GM21529 (cell line): ENCODE results near the gene SMG6.
"Not testable (repeated sequence)": the region's sequence is repeated elsewhere in the genome, so short reads cannot be mapped to it uniquely, and the experiment has no call there.

Source experiments
- ATAC-seq: cut with Tn5 transposase; IDR thresholded peaks from one replicate; pipeline ENCODE4 v1.9.1; 2021; ENCODE audit not compliant: unreplicated experiment

The SMG6 gene

DNA sequence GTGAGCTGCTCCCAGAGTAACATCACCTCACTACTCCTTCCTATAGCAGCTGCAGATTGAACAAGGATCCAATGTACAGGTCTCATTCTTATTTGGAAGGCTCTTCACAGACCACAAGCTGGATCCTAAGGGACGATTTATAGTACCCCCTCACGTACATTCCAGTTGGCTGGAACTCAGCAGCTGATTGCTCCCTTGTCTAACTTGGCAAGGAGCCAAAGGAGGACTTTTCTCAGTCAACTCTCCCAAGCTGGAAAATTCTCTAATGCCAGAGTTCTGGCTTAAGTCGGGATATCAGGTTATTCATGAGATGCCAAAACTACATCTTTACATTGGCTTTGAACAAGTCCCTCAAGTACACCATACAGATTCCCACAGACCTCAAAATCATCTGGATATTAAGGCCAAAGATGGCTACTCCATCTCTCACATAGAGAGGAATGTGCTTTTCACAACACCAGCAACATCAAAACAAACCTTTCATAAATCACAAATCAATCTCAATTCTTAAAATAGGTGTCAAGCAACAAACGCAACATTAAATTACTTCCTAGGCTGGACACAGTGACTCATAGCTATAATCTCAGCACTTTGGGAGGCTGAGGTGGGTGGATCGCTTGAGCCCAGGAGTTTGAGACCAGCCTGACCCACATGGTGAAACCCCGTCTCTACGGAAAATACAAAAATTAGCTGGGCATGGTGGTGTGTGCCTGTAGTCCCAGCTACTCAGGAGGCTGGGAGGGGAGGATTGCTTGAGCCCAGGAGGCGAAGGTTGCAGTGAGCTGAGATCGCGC, 39.3 kb downstream of the SMG6 start:
- ATAC-seq, result no peak

DNA sequence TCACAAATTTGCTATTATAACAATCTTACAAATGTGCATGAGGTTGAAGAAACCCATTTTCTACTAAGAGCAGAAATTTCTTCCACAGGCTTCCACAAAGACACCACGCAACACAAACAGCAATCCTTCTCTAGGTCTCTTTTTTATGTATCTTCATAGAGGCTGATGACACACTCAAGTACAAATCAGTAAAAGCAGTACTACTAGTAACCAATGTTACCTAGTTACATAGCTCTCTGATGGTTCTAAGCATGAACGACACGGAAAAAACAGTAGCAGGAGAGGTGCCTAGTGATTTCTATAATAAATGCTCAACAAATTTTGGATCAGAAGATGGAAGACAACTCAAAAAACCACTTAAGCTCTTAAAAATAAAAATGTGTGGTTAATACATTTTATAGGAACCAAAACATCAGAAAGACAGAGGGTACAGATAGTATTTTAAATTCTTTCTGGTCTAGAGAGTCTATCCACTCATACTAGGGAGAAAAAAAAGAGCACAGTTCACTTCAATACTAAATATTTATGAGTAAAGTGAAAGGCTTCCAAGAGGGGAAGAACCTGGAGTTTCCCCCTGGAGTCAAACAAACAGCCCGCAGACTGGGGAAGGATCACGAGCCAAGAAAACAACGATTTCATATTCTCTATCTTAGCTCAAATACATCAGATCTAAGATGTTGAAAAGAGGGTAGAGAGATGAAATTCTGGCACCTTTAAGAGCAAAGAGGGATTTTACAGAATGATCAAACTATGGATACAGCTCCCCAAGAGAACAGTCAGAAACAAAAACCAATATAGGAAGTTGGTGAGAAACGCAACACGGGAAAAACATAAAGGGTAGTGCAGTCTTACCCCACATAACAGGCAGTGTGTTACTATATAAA, 40.2 kb downstream of the SMG6 start:
- no peak for ATAC-seq

DNA sequence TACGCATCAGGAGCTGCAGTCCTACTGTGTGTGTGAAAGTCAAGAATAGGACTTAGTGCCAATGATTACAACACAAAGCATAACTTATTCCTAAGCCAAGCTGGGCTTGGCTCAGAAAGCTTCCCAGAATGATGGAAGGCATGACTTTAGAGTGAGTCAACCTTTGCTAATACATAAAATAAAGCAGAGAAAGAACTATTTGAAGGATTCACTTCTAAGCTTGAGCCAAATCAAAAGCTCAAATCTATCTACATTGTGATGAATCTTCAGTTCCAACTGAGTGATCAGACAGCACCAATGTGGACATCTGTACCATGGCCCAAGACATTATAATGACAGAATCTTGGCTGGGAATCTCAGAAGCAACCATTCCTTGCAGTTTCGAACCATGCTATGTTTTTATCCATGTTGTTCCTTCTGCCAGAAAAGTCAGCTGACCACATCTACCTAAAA, 41.4 kb downstream of the SMG6 start:
- ATAC-seq, result no peak

DNA sequence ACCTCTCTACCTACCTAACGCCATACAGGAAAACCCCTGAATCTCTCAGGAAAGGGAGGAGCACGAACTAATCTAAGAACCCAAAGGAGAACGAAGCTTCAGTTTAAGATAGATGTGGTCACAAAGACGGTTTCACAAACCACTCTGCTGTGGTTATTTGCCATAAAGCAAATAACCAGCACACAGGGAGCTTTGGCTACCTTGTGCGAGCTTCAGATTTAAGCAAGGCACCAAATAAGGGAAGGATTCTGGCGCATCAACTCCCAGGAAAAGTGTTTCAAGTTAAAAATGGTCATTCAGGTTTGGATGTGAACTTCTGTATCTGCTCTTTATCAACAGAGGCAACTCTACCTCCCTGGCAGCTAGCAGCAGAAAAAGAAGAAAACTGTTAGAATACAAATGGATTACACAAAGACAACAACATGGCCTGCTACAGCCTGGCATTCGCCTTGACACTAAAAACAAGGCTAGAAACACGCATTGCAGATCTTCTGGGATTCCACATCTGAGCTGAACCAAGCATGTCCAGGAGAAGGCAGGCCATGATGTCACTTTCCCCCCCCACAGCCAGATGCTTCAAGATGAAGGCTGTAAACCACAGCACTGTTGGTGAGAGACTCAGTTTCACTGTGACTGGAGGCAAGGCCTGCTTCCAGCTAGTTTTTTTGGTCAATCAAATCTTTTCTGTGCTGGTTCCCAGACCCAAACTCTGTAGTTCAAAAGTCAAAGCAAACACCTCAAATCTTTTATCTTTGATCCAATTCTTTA, 43.6 kb downstream of the SMG6 start:
- ATAC-seq, result peak; percentile 76

DNA sequence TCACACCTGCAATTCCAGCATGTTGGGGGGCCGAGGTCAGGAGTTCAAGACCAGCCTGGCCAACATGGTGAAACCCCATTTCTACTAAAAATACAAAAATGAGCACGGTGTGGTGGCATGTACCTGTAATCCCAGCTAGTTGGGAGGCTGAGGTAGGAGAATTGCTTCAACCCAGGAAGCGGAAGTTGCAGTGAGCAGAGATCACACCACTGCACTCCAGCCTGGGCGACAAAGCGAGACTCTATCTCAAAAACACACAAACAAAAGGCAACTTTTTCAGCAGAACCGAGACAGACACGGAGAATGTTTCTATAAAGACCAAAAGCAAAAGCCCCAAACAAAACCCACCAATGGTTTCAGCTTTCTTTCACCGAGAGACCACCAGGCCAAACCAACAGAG, 44.8 kb downstream of the SMG6 start:
- ATAC-seq, result not testable (repeated sequence)

DNA sequence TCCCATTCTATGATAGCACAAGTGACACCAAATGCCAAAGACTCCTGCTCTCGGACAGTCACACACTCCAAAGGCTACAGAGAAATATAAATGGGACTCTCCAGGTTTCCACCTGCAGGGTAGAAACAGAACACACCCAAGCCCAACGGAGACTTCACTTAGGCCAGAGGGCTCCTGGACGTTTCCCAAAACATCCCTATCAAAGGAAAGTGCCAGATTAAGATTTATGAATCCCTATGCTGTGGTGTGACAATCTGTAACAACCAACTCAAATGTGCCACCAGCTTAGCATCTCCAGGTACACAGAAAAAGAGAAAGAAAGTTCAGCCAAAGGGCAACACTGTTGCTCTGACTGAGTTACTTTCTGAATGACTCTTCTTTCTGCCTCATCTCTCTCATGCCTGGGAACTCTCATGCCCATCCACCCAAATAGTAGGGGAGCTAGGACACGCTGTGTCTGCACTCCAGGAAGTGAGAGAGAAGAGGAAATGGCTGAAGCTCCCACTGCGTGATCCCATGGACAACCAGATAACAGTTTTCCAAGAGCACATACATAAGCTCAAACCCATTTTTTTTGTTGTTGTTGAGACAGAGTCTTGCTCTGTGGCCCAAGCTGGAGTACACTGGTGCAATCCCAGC, 49.7 kb downstream of the SMG6 start:
- peak; percentile 83 for ATAC-seq

DNA sequence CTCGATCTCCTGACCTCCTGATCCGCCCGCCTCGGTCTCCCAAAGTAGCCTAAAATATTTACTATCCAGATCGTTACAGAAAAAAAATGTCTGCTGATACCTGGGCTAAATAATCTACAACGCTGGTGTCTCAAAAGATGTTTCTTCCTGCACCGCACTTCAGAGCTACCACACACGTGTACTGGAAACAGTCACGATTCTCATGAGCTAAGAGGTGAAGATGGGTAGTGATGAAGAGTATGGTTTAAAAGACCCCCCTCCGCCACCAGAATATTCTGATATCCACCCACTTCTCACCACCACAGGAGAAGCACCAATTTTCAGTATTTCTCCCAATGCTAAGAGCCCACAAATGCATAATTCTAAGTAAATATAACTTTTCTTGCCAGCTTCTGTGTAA, 50.2 kb downstream of the SMG6 start:
- no peak for ATAC-seq

DNA sequence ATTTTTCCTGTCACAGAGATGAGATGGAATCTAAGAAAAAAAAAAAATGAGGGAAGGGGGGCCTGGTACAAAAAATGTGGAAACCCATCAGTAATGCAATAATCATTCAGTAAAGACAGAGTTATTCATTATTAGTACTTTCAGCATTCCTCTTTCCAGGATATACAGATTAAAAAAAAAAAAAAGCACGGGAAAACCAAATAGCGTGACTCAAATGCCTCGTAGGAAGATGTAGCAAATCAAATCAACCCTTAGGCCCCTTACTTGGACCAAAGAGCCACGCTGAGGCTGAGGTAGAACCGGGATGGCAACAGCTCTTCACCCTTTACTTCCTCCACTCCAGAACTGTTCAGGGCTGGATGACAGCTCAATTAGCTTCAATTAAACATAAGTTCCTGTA, 52.5 kb downstream of the SMG6 start:
- ATAC-seq, result no peak

DNA sequence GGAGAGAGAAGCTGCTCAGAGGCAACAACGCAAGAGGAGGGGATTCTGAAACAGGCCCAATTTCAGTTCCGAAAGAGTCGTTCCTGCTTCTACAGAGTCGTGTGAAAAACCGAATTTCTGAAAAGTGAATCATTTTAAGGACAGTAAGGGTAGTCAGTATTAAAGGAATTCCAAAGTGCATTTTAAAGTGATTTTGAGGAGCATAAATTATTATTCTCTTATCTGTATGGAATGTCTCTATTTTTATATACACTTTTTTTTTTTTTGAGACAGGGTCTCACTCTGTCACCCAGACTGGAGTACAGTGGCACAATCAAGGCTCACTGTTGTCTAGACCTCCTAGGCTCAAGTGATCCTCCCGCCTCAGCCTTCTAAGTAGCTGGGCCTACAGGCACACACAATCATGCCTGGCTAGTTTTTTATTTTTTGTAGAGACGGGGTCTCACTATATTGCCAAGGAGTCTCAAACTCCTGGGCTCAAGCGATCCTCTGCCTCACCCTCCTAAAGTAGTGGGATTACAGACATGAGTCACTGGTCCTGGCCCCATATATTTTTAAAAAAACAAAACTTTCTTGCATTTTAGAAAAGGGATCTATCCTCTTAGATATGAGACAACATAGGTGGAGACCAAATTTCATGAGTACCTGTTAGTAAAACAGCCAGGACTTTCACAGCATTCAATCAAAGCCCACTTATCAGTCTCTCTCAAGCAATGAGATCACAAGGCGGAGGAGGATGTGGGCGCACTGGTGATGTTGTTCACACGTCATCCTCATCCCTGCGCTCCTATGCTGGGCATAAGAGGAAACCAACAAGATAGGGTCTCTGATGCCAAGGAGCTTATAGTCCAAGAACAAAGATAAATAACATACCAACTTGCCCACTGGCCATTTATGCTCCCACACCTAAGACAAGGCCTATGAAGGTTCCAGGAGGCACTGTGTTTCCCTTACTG, 53.2 kb downstream of the SMG6 start:
- ATAC-seq, result no peak

DNA sequence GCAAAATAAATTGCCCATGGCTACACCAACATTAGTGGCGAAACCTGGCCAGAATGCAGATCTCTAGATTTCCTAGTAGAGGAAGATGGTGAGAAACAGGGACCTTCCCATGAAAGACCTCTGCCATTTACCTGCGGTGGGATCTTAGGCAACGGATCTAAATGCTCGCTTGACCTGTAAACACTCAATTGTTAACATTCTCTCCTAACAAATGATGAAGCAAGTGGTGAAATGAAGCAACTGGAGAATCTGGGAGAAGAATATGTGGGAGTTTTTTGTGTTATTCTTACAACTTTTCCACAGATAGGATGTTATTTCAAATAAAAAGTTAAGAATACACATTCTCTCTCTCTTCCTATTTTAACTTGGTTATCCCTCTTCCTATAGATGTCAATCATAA, 56.6 kb downstream of the SMG6 start:
- ATAC-seq, result no peak

DNA sequence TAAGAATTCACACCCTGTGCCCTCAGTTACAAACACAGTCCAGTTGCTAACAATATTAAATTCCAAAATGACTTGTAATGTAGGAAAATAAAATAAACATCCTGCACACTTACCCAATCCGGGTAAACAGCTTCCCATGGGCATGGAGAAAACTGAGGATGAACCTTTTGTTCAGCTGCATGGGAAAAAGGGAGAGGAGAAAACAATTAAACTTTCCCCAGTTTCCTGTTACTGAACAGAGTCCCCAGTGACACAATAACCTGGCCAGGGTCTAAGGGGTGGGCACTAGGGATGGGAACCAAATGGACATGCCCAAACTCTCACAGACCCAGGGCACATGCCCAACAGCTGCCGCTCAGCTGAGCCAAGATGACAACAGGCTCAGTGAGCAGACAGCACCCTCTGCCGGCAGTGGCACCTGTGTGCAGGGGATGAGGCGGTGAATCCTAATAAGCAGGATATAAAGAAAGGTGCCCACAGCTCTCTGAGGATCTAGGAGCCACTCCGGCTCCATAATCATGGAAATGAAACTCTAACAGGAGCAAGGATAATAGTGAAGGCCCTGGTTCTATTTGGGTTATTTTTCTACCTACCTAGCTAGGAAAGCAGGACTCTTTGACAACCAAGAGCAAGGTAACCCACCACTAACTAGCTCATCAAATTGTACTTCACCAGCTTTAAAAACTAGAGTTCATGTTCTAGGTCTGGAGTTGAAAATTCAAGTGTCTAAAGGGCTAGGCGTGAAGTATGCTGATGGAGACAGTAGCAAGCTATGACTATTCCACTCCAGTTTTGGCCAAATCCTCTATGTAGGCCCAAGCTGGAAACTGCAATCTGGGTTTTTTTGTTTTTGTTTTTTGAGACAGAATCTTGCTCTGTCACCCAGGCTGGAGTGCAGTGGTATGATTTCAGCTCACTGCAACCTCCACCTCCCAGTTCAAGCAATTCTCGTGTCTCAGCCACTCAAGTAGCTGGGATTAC, 58.8 kb downstream of the SMG6 start:
- peak; percentile 43 for ATAC-seq

DNA sequence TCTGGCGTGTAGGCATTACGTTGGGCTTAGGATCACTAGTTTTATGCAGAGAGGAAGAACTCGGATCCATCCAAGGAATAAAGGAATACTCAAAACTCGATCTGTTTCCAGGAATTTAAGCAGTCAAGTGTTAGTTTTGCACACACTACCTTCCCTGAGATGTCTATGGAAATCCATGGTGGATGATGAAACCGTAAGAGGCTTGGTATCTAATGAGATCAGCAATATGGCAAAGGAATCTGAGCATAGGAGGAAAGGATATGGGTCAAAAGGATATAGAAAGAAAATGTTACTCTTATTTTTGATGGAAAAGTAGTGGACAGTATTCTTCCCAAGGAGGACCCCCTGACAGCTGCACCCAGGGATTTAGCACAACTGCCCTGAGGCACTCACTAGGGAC, 59.6 kb downstream of the SMG6 start:
- ATAC-seq, result no peak

DNA sequence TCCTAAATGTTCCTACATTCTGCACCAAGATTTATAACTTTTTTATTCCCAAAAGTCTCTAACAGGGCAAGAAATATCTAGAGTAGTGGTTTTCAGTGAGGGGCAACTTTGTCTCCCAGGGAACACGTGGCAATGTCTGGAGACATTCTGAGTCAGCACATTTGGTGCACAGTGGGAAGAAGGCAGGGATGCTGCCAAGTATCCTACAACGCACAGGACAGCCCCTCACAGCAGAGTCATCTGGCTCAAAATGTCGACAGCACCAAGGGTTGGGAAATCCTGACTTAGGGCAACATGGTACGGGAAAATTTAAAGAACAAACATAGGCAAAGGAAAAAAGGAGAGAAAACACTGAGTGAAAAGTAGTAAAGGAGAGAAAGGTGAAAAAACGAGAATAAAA, 61.8 kb downstream of the SMG6 start:
- ATAC-seq, result no peak

DNA sequence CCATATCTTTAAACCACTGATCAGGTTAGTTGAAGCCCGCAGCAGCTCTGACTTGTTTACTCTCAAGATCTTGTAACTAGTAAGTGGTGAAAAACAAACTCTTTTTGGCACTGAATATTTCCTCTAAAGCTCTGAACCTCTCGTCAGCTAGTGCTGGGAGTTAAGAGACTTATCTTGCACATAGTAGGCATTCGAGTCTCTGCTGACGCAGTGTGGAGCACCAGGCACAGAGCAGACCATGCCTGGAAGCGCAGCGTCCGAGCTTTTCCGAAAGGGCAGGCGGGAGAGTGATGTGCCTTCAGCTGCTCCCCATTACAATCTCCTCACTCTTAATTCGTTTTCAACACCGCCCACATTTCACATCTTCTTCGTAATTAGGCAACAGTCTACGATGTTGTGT, 63.0 kb downstream of the SMG6 start:
- ATAC-seq, result no peak

DNA sequence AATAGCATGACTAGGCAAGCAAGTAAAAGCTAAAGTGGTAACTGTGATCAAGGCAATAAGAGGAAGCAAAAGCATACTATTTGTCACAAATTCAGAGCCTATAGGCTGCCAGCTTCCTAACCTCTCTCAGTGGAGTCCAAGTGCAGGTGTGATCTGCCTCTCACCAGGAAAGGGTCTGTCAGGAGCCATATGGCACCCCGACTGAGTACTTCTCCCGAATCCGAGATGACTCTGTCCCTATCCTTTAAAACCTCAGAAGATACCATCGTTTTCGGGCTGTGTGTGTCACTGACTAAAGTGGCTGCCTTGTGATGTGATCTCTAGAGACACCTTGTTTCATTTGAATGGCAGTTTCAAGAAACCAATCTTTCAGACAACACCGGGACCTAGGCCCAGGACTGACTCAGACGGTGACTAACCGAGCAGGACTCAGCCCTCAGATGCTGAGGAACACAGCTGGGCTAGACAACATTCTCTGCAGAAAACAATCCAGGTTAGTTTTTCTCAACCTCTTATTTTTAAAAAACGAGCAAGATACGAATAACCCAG, 63.6 kb downstream of the SMG6 start:
- peak; percentile 70 for ATAC-seq

DNA sequence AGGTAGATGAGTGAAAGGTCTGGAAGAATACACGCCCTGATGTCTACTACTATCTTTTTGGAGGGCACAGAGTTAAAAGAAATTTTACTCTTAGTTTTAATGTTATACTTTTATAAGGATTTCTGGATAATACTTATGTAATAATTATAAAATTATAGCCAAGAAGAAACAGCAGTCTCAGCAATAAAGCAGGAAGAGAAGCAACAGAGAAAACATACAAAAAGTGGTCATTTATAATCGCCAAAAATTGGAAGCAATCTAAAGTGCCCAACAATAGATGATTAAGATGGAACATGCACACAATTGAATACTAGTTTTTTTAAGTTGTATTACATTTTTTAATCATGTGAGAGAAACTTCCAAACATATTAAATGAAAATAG, 64.4 kb downstream of the SMG6 start:
- no peak for ATAC-seq

DNA sequence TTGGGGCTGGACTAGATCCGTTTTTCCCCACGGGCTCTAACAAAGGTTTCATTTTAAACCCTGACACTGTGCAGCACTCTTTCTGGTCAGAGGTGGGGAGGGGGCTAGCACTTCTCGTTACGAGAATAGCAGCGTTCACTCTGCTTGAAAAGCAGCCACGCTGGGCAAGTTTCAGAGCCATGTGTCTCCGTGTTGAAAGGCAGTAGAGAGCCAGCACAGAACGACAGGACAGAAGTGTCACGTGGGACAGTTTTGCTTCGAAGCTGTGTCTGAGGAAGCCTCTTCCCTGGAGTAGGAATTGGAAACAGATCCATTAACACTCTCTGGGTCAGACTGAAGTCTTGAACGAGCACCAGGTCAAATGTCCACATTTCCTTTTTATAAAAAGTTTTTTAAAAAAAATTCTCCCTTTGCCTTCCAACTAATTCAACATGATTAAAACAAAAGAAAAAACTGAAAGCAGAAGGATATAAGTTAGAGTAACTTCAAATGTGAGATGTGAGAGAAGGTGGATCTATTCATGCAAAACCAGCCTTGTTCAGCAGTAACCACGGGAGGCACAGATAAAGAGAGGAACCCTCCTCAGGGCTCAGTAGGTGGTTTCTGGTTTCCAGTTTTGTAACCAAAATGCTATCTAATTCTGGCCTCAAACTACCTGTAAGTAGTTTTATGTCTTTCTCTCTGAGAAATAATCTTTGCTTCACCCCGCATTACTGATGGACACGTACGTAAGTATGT, 65.0 kb downstream of the SMG6 start:
- ATAC-seq, result peak; percentile 60

DNA sequence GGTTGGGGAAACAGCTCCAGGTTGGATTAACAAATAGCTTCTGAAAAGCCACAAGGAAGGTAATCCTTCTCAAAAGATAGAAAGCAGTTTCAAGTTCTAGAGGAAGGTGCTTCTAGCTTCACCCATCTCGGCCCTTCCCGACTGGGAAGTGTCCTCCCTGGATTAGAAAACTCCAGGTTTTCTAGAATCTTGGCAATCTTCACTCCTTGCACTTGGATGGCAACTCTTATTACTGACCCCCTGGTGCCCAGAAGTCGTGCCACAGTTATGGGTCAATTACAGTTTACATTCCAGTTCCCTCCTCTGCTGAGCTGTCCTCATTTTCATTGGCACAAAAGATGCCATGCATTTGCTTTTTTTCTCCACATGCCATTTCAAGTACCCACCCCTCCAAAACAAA, 65.6 kb downstream of the SMG6 start:
- no peak for ATAC-seq
